Astrocyte of the spinal cord (primary cell): ENCODE results near the gene SORD.
"Not testable (repeated sequence)": the region's sequence is repeated elsewhere in the genome, so short reads cannot be mapped to it uniquely, and the experiment has no call there.

Experiments
- DNase-seq: peaks from one replicate; pipeline ENCODE4 v3.0.0; 2011; ENCODE audit warnings: low read depth, low spot score
- H3K4me3 ChIP-seq: 2 replicates; pipeline ENCODE4 v1.5.1; 2011; ENCODE audit warnings: low read depth, mild to moderate bottlenecking, low read length, moderate library complexity
- CTCF ChIP-seq: IDR thresholded peaks from 2 replicates; pipeline ENCODE4 v1.5.1; 2012; ENCODE audit warnings: low read depth, mild to moderate bottlenecking, low read length, inconsistent platforms
- in situ Hi-C: cut with HindIII; loops from 2 replicates; pipeline ENCODE4 v1.10.0; 2017; ENCODE audit warnings: low sequenced_read_pairs

SORD gene

GRCh38 chr15:45048449-45048793, 25.4 kb downstream of the SORD start:
- in situ Hi-C loops, H3K4me3 ChIP-seq, DNase-seq: not testable (repeated sequence)

- in situ Hi-C loops, result no loop called here
- H3K4me3 ChIP-seq, result no peak overlapping the region
- no peak for DNase-seq
- no peak for TF ChIP-seq CTCF
Measured at GRCh38 chr15:45048794-45049631, 26.0 kb downstream of the SORD start.

- no peak overlapping the region for H3K4me3 ChIP-seq
- no peak for TF ChIP-seq CTCF
- in situ Hi-C loops, result no loop called here
- DNase-seq, result no peak
Measured at GRCh38 chr15:45050587-45050986, 27.6 kb downstream of the SORD start.

- H3K4me3 ChIP-seq, in situ Hi-C loops, DNase-seq: not testable (repeated sequence)
Measured at GRCh38 chr15:45052676-45053075, 29.7 kb downstream of the SORD start.

- DNase-seq, H3K4me3 ChIP-seq, in situ Hi-C loops: not testable (repeated sequence)
Measured at GRCh38 chr15:45058690-45059675, 36.0 kb downstream of the SORD start.

- H3K4me3 ChIP-seq, in situ Hi-C loops, DNase-seq: not testable (repeated sequence)
Measured at GRCh38 chr15:45062301-45062700, 39.3 kb downstream of the SORD start.

GRCh38 chr15:45064386-45064785, 41.4 kb downstream of the SORD start:
- DNase-seq, result peak; percentile 6
- no peak overlapping the region for H3K4me3 ChIP-seq
- in situ Hi-C loops, result no loop called here
- no peak for TF ChIP-seq CTCF

- DNase-seq, H3K4me3 ChIP-seq, in situ Hi-C loops: not testable (repeated sequence)
Measured at GRCh38 chr15:45069942-45070360, 47.0 kb downstream of the SORD start.

GRCh38 chr15:45073602-45074001, 50.6 kb downstream of the SORD start:
- H3K4me3 ChIP-seq, in situ Hi-C loops, DNase-seq: not testable (repeated sequence)

- in situ Hi-C loops, H3K4me3 ChIP-seq, DNase-seq: not testable (repeated sequence)
Measured at GRCh38 chr15:45075440-45076320, 52.7 kb downstream of the SORD start.

GRCh38 chr15:45077391-45077790, 54.4 kb downstream of the SORD start:
- H3K4me3 ChIP-seq, in situ Hi-C loops, DNase-seq: not testable (repeated sequence)

- H3K4me3 ChIP-seq, DNase-seq, in situ Hi-C loops: not testable (repeated sequence)
Measured at GRCh38 chr15:45079201-45079600, 56.2 kb downstream of the SORD start.
